SK-N-MC (cell line): ENCODE measurements around the gene FAM171A2.

Experiments used
- EZH2 ChIP-seq: fragments of 200-600 bp; sonication (generic); IDR thresholded peaks from one replicate; pipeline ENCODE4 v1.6.1; 2017; ENCODE audit warnings: antibody characterized with exemption
- POLR2AphosphoS5 ChIP-seq: IDR thresholded peaks from 2 replicates; pipeline ENCODE4 v1.6.1; 2012; ENCODE audit warnings: mild to moderate bottlenecking, low read depth, low read length, borderline replicate concordance

- TF ChIP-seq EZH2, result no peak
- no peak for TF ChIP-seq POLR2AphosphoS5
These were observed 13.1 kb upstream of the FAM171A2 start for GRCh38 chr17:44376779-44377178.
